Activated T-cell treated with anti-CD3 and anti-CD28 coated beads, Interleukin-2, amount 50 U/mL, for 48 hours (primary cell): ENCODE data around the gene MACROD2.

ENCODE experiments used
- DNase-seq, 2 experiments: peaks; one replicate each; pipeline ENCODE4 v3.0.0-alpha.2; 2020

Gene MACROD2

GRCh38 chr20:16069389-16070010 lies 2074.2 kb downstream of the MACROD2 start:
- no peak for DNase-seq

GRCh38 chr20:16072220-16072619 lies 2076.9 kb downstream of the MACROD2 start:
- no peak for DNase-seq

- no peak for DNase-seq
These were observed 2083.0 kb downstream of the MACROD2 start for GRCh38 chr20:16078172-16078898.

GRCh38 chr20:16081421-16081820 lies 2086.1 kb downstream of the MACROD2 start:
- no peak for DNase-seq

DNA sequence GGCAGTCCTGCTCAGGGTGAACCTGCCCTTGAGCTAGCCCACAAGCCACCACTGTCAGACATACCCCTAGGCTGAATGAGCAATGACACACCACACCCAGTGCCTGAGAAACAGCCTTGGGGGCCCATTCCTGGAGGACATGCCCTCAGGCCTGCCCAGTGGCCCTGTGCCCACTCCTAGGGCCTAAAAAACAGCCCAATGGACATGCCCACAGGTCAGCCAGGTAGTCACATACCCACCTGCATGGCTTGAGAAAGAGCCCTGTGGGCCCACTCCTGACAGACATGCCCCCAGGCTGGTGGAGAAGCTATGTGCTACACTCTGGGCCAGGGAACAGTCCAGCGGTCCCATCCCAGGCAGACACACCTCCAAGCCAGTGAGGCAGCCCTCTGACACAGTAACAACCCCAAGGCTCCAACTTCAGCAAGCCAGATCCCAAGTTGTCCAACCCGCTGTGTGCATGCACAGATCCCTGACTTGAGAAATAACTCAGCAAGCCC lies 2086.8 kb downstream of the MACROD2 start:
- DNase-seq = no peak

- no peak for DNase-seq
These were observed 2088.4 kb downstream of the MACROD2 start for GRCh38 chr20:16083639-16084280.

- DNase-seq = no peak
These were observed 2099.9 kb downstream of the MACROD2 start for GRCh38 chr20:16095226-16095625.

- no peak for DNase-seq
These were observed 2101.5 kb downstream of the MACROD2 start for GRCh38 chr20:16096756-16097326.

DNA sequence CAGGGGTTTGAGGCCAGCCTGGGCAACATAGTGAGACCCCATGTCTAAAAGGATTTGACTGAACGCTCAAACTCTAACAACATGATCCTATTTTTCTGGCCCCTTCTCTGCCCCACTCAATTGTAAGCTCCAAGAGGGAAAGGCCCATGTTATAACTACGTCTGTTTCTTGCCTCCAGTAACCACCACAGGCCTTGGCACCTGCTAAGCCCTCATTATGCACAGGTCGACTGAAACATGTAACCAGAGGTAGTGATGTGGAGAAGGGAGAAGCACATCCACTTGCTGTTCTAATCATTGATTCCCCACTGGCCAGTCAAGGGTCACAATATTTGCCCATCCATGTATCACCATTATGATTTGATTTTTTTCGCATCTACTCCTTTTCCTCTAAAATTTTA lies 2102.5 kb downstream of the MACROD2 start:
- DNase-seq = no peak

GRCh38 chr20:16098890-16099639 lies 2103.7 kb downstream of the MACROD2 start:
- no peak for DNase-seq

GRCh38 chr20:16100111-16100510 lies 2104.8 kb downstream of the MACROD2 start:
- no peak for DNase-seq

DNA sequence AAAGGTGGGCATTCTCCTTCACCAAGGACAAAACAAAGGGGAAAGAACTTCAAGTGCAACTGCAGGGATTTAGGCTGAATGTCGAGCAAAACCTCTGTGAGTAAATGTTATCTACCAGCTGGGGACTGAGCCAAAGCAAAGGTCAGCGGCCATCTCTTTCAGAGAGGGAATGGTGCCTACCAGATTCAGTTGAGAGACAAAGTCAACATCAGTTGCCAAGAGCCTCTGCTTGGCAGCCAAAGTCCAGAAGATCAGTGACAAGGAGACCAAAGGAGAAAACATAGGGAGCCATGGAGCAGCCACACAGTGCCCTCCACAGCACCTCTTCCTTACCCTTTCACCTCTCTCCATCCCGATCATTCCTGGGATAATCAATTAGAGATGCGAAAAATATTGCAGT lies 2105.5 kb downstream of the MACROD2 start:
- DNase-seq = no peak
